H9 (cell line): ENCODE measurements around the gene KMT2C. TPM values are rescaled to one million over a fixed set of nuclear protein-coding genes. Genes with fewer than 3 reads are reported as not detected.

Experiments used
- DNase-seq: peaks from one replicate; pipeline ENCODE4 v3.0.0-alpha.2; 2017
- H2AFZ ChIP-seq: one replicate; pipeline ENCODE4 v1.6.1; 2013; ENCODE audit warnings: mild to moderate bottlenecking, low read length, control low read depth, moderate library complexity
- H2AK5ac ChIP-seq: 2 replicates; pipeline ENCODE4 v1.6.1; 2013; ENCODE audit warnings: low read length, control low read depth, mixed read lengths; ENCODE audit not compliant: insufficient read length
- H2BK120ac ChIP-seq: one replicate; pipeline ENCODE4 v1.6.1; 2013; ENCODE audit warnings: low read depth, mild to moderate bottlenecking, low read length, control low read depth, inconsistent platforms; ENCODE audit not compliant: poor library complexity, severe bottlenecking
- H2BK12ac ChIP-seq: 2 replicates; pipeline ENCODE4 v1.6.1; 2013; ENCODE audit warnings: low read length, control low read depth, mixed read lengths, low read depth; ENCODE audit not compliant: insufficient read length
- H2BK15ac ChIP-seq: 2 replicates; pipeline ENCODE4 v1.6.1; 2013; ENCODE audit warnings: low read depth, low read length, control low read depth
- H2BK20ac ChIP-seq: one replicate; pipeline ENCODE4 v1.6.1; 2013; ENCODE audit warnings: low read depth, mild to moderate bottlenecking, low read length, control low read depth, inconsistent platforms; ENCODE audit not compliant: poor library complexity, severe bottlenecking
- H2BK5ac ChIP-seq: 2 replicates; pipeline ENCODE4 v1.6.1; 2013; ENCODE audit warnings: low read length, control low read depth, mixed read lengths; ENCODE audit not compliant: insufficient read length
- H3K14ac ChIP-seq: 2 replicates; pipeline ENCODE4 v1.6.1; 2013; ENCODE audit warnings: low read length, control low read depth; ENCODE audit not compliant: insufficient read depth
- H3K18ac ChIP-seq: 2 replicates; pipeline ENCODE4 v1.6.1; 2013; ENCODE audit warnings: low read depth, mild to moderate bottlenecking, mixed read lengths, low read length, control low read depth; ENCODE audit not compliant: insufficient read length
- H3K23ac ChIP-seq: 2 replicates; pipeline ENCODE4 v1.6.1; 2013; ENCODE audit warnings: low read length, control low read depth, mixed read lengths, low read depth; ENCODE audit not compliant: insufficient read length
- H3K23me2 ChIP-seq: 2 replicates; pipeline ENCODE4 v1.6.1; 2013; ENCODE audit warnings: low read depth, mild to moderate bottlenecking, mixed read lengths, low read length, control low read depth; ENCODE audit not compliant: insufficient read length, poor library complexity, severe bottlenecking
- H3K27ac ChIP-seq: 2 replicates; pipeline ENCODE4 v1.5.1; 2013; ENCODE audit warnings: low read length, control low read depth, mixed read lengths, low read depth; ENCODE audit not compliant: insufficient read length
- H3K27me3 ChIP-seq: 2 replicates; pipeline ENCODE4 v1.6.1; 2013; ENCODE audit warnings: low read length, control low read depth, inconsistent platforms; ENCODE audit not compliant: insufficient read depth
- H3K4ac ChIP-seq: 2 replicates; pipeline ENCODE4 v1.6.1; 2013; ENCODE audit warnings: low read depth, mild to moderate bottlenecking, control low read depth, inconsistent platforms, low read length, moderate library complexity
- H3K4me1 ChIP-seq: 2 replicates; pipeline ENCODE4 v1.6.1; 2013; ENCODE audit warnings: low read length, control low read depth, inconsistent platforms; ENCODE audit not compliant: insufficient read depth
- H3K4me2 ChIP-seq: 2 replicates; pipeline ENCODE4 v1.6.1; 2013; ENCODE audit warnings: low read length, control low read depth, mixed read lengths; ENCODE audit not compliant: insufficient read length, insufficient read depth
- H3K56ac ChIP-seq: 2 replicates; pipeline ENCODE4 v1.6.1; 2013; ENCODE audit warnings: low read depth, mild to moderate bottlenecking, mixed read lengths, low read length, control low read depth; ENCODE audit not compliant: insufficient read length
- H3K79me1 ChIP-seq: 2 replicates; pipeline ENCODE4 v1.6.1; 2013; ENCODE audit warnings: low read depth, mild to moderate bottlenecking, moderate library complexity, low read length, control low read depth, inconsistent platforms; ENCODE audit not compliant: insufficient read depth, poor library complexity, severe bottlenecking
- H3K79me2 ChIP-seq: 2 replicates; pipeline ENCODE4 v1.6.1; 2013; ENCODE audit warnings: low read length, control low read depth, inconsistent platforms; ENCODE audit not compliant: insufficient read depth
- H3K9ac ChIP-seq: 2 replicates; pipeline ENCODE4 v1.6.1; 2013; ENCODE audit warnings: low read length, control low read depth, mixed read lengths; ENCODE audit not compliant: insufficient read length; ENCODE audit errors: extremely low read depth
- H3K9me3 ChIP-seq: one replicate; pipeline ENCODE4 v1.6.1; 2013; ENCODE audit warnings: low read depth, low read length, inconsistent platforms; ENCODE audit not compliant: control insufficient read depth
- H3T11ph ChIP-seq: one replicate; pipeline ENCODE4 v1.6.1; 2013; ENCODE audit warnings: mild to moderate bottlenecking, low read length, control low read depth, inconsistent platforms
- H4K20me1 ChIP-seq: one replicate; pipeline ENCODE4 v1.6.1; 2013; ENCODE audit not compliant: control insufficient read depth, insufficient read length, insufficient read depth
- H4K5ac ChIP-seq: 2 replicates; pipeline ENCODE4 v1.6.1; 2013; ENCODE audit warnings: low read depth, mild to moderate bottlenecking, mixed read lengths, low read length, control low read depth; ENCODE audit not compliant: insufficient read length
- H4K8ac ChIP-seq: replicated peaks from 2 replicates; pipeline ENCODE4 v1.6.1; 2013; ENCODE audit warnings: low read length, control low read depth, mixed read lengths, low read depth; ENCODE audit not compliant: insufficient read length
- H4K91ac ChIP-seq: 2 replicates; pipeline ENCODE4 v1.6.1; 2013; ENCODE audit warnings: low read depth, mild to moderate bottlenecking, moderate library complexity, mixed read lengths, low read length, control low read depth; ENCODE audit not compliant: insufficient read length
- H3K27ac Mint-ChIP-seq, 3 experiments: 2 replicates in 2 of 3; 3 replicates in 1 of 3; pipeline ENCODE4 v1.8.0; 2020 to 2021; ENCODE audit warnings: mixed read lengths in 3 of 3, mild to moderate bottlenecking in 1 of 3, moderate library complexity in 1 of 3
- H3K27me3 Mint-ChIP-seq: 2 replicates; pipeline ENCODE4 v1.8.0; 2021; ENCODE audit warnings: low read depth, mild to moderate bottlenecking, moderate library complexity, mixed read lengths
- H3K36me3 Mint-ChIP-seq, 3 experiments: 2 replicates in 2 of 3; 3 replicates in 1 of 3; pipeline ENCODE4 v1.8.0; 2020 to 2021; ENCODE audit warnings: low read depth in 3 of 3, mixed read lengths in 3 of 3; ENCODE audit not compliant: insufficient read depth in 1 of 3
- H3K4me1 Mint-ChIP-seq, 2 experiments: 2 replicates each; pipeline ENCODE4 v1.8.0; 2020; ENCODE audit warnings: mixed read lengths in 2 of 2
- H3K4me3 Mint-ChIP-seq, 2 experiments: 2 replicates in 1 of 2; 3 replicates in 1 of 2; pipeline ENCODE4 v1.8.0; 2020 to 2021; ENCODE audit warnings: mild to moderate bottlenecking in 2 of 2, mixed read lengths in 2 of 2, moderate library complexity in 1 of 2
- H3K9me3 Mint-ChIP-seq, 2 experiments: 2 replicates in 1 of 2; 3 replicates in 1 of 2; pipeline ENCODE4 v1.8.0; 2020; ENCODE audit warnings: mild to moderate bottlenecking in 2 of 2, mixed read lengths in 2 of 2, moderate library complexity in 1 of 2
- WGBS: extraction: QIAGEN DNeasy Blood & Tissue Kit; methylation state at CpG from one replicate; pipeline ENCODE4 v1.1.7; 2013; ENCODE audit warnings: missing lambda C conversion rate, low lambda C conversion rate, mixed read lengths; ENCODE audit not compliant: insufficient read length; ENCODE audit errors: extremely low coverage; 5-methylcytosine and 5-hydroxymethylcytosine counted together
- total RNA-seq: library from RNA; stranded (reverse); gene quantifications from 2 replicates; pipeline ENCODE4 v1.2.1, GENCODE V29; 2021
- TF ChIP-seq, protein P1 (sequence below): fragments of 200-600 bp; sonication (generic); conservative IDR thresholded peaks from 3 replicates; pipeline ENCODE4 v1.8.0; 2021; ENCODE audit warnings: antibody characterized with exemption, mild to moderate bottlenecking

KMT2C gene
- total RNA-seq, 1 experiment from 2014 or later, result 32.2 TPM

DNA sequence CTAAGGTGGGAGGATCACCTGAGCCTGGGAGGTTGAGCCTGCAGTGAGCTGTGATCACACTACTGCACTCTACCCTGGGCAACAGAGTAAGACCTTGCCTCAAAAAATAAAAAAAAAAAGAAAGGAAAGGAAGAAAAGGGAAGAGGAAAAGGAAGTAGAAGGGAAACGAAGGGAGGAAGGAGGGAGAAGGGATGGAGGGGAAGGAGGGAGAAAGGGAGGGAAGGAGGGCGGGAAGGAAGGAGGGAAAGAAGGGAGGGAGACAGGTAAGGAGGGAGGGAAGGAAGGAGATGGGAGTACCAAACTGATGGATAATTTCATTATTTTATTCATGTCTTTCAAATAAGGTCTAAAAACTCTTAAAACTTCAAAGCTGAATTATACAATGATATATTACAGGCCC is 106.3 kb downstream of the KMT2C start:
- no peak overlapping the region for H3T11ph ChIP-seq
- H2AFZ ChIP-seq, result no peak overlapping the region
- no peaks in the 10 kb centered on the region for H3K9me3 Mint-ChIP-seq
- peaks cover 9 to 19% (median 18%) of the 10 kb centered on the region in 3 experiments for H3K36me3 Mint-ChIP-seq
- no peaks in the 10 kb centered on the region for H3K4me1 Mint-ChIP-seq
- no peak for DNase-seq
- no peaks in the 10 kb centered on the region for H3K79me2 ChIP-seq
- H3K23me2 ChIP-seq, result no peaks in the 10 kb centered on the region
- H3K9me3 ChIP-seq, result no peaks in the 10 kb centered on the region
- H3K4me3 Mint-ChIP-seq, result no peak overlapping the region
- no peak overlapping the region for H3K27ac ChIP-seq
- H2BK15ac ChIP-seq, result no peak overlapping the region
- no peaks in the 10 kb centered on the region for H3K4me1 ChIP-seq
- no peak overlapping the region for H2BK12ac ChIP-seq
- no peak overlapping the region for H3K4me2 ChIP-seq
- H4K91ac ChIP-seq, result no peak overlapping the region
- no peak overlapping the region for H2AK5ac ChIP-seq
- no peak overlapping the region for H3K56ac ChIP-seq
- no peak overlapping the region for H4K5ac ChIP-seq
- H3K27ac Mint-ChIP-seq, result no peak overlapping the region
- no peak overlapping the region for H3K9ac ChIP-seq
- H3K27me3 Mint-ChIP-seq, result no peaks in the 10 kb centered on the region
- no peaks in the 10 kb centered on the region for H3K27me3 ChIP-seq
- H3K18ac ChIP-seq, result no peak overlapping the region
- no peak overlapping the region for H3K23ac ChIP-seq
- H2BK5ac ChIP-seq, result no peak overlapping the region
- WGBS, result 100% methylated on average over 1 of the region's 2 CpGs
- no peak overlapping the region for H2BK120ac ChIP-seq
- H3K4ac ChIP-seq, result no peak overlapping the region
- H3K79me1 ChIP-seq, result no peaks in the 10 kb centered on the region
- no peak overlapping the region for H3K14ac ChIP-seq
- H4K20me1 ChIP-seq, result no peaks in the 10 kb centered on the region
- no peak overlapping the region for H4K8ac ChIP-seq
- H2BK20ac ChIP-seq, result no peak overlapping the region
- TF ChIP-seq, protein P1, sequence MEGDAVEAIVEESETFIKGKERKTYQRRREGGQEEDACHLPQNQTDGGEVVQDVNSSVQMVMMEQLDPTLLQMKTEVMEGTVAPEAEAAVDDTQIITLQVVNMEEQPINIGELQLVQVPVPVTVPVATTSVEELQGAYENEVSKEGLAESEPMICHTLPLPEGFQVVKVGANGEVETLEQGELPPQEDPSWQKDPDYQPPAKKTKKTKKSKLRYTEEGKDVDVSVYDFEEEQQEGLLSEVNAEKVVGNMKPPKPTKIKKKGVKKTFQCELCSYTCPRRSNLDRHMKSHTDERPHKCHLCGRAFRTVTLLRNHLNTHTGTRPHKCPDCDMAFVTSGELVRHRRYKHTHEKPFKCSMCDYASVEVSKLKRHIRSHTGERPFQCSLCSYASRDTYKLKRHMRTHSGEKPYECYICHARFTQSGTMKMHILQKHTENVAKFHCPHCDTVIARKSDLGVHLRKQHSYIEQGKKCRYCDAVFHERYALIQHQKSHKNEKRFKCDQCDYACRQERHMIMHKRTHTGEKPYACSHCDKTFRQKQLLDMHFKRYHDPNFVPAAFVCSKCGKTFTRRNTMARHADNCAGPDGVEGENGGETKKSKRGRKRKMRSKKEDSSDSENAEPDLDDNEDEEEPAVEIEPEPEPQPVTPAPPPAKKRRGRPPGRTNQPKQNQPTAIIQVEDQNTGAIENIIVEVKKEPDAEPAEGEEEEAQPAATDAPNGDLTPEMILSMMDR, result no peak
